ENCODE results near the gene MYLK.

The MYLK gene

DNA sequence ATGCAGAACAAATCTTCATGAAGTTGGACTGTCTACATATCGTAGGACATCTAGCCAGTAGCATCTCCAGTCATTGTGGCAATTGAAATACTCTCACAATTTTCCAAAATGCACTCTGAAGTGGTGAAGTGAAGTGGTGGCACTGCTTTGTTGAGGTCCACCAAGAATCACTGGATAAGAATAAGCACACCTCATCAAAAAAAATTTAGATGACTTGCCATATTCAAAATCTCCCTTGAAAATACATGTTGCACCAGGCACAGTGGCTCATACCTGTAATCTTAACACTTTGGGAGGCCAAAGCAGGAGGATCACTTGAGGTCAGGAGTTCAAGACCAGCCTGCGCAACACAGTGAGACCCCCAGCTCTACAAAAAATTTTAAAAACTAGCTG lies 312.2 kb downstream of the MYLK start:
- H3K4me2 ChIP-seq: no peak overlapping the region
- no peaks in the 10 kb centered on the region for H3K27me3 ChIP-seq (ENCODE audit: insufficient read depth, low read depth)
- TF ChIP-seq, protein P1, sequence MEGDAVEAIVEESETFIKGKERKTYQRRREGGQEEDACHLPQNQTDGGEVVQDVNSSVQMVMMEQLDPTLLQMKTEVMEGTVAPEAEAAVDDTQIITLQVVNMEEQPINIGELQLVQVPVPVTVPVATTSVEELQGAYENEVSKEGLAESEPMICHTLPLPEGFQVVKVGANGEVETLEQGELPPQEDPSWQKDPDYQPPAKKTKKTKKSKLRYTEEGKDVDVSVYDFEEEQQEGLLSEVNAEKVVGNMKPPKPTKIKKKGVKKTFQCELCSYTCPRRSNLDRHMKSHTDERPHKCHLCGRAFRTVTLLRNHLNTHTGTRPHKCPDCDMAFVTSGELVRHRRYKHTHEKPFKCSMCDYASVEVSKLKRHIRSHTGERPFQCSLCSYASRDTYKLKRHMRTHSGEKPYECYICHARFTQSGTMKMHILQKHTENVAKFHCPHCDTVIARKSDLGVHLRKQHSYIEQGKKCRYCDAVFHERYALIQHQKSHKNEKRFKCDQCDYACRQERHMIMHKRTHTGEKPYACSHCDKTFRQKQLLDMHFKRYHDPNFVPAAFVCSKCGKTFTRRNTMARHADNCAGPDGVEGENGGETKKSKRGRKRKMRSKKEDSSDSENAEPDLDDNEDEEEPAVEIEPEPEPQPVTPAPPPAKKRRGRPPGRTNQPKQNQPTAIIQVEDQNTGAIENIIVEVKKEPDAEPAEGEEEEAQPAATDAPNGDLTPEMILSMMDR (conservative IDR thresholded peaks at IDR 0.05; ENCODE audit: low read depth, low read length): no peak
- H3K79me2 ChIP-seq (ENCODE audit: insufficient read depth, low read depth): no peaks in the 10 kb centered on the region
- no peak overlapping the region for H3K4me3 ChIP-seq (IDR thresholded peaks at IDR 0.05; ENCODE audit: insufficient read depth, low read depth, low read length)
- H2AFZ ChIP-seq (ENCODE audit: low read depth): no peak overlapping the region
- H3K4me1 ChIP-seq (ENCODE audit: low read depth, poor library complexity, severe bottlenecking): no peaks in the 10 kb centered on the region
- no peak overlapping the region for H3K27ac ChIP-seq
- no peaks in the 10 kb centered on the region for H4K20me1 ChIP-seq (ENCODE audit: insufficient read depth)
- H3K9ac ChIP-seq: no peak overlapping the region
- H3K36me3 ChIP-seq (ENCODE audit: insufficient read depth): no peaks in the 10 kb centered on the region

DNA sequence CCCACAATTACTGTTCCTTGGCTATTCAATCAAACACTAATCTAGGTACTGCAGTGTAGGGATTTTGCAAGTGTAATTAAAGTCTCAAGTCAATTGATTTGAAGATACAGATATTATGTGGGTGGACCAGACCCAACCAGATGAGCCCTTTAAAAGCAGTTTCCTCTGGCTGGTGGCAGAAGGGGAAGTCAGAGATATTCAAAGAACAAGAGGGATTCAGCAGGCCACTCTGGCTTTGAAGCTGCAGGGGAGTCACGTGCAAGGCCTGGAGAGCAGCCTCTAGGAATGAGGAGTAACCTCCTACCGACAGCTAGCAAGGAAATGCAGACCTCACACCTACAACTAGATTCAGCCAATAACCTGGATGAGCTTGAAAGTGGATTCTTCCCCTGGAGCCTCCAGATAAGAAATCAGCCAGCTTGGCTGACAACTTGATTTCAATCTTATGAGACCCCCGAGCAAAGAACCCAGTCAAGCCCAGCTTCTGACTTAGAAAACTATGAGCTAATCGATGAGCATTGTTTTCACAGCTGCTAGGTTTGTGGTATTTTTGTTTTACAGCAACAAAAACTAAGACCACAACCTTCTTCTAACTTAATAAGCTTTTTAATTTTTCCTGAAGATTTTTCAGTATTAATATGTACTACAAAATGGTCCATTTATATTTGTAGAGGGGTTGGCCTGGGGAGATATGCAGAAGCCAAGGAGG lies 312.7 kb downstream of the MYLK start:
- no peaks in the 10 kb centered on the region for H4K20me1 ChIP-seq (ENCODE audit: insufficient read depth)
- TF ChIP-seq, protein P1 (conservative IDR thresholded peaks at IDR 0.05; ENCODE audit: low read depth, low read length): no peak
- H3K4me1 ChIP-seq (ENCODE audit: low read depth, poor library complexity, severe bottlenecking): no peaks in the 10 kb centered on the region
- H3K27me3 ChIP-seq (ENCODE audit: insufficient read depth, low read depth): no peaks in the 10 kb centered on the region
- no peak overlapping the region for H3K27ac ChIP-seq
- H3K4me2 ChIP-seq: no peak overlapping the region
- H3K9ac ChIP-seq: no peak overlapping the region
- H3K79me2 ChIP-seq (ENCODE audit: insufficient read depth, low read depth): no peaks in the 10 kb centered on the region
- no peaks in the 10 kb centered on the region for H3K36me3 ChIP-seq (ENCODE audit: insufficient read depth)
- H2AFZ ChIP-seq (ENCODE audit: low read depth): no peak overlapping the region
- no peak overlapping the region for H3K4me3 ChIP-seq (IDR thresholded peaks at IDR 0.05; ENCODE audit: insufficient read depth, low read depth, low read length)

DNA sequence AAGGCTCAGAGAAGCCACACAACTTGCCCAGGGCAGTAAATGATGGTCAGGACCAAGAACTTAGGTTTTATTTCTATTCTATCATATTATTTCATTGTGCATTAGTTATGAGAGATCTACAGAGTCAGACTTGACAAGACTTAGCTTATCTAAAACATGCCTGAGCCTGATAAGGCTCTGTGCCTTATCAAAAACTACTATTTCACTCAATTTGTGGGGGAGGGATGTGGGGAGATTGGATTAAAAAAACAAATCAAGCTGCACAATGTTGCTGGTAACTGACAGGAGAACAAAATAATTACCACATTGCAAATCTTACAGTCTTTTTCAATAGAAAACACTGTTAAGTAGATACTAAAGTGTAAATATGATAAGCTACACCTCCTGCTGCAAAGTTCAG lies 315.3 kb downstream of the MYLK start:
- Histone ChIP-seq H3K27me3 (ENCODE audit: insufficient read depth, low read depth) (no peaks in the 10 kb centered on the region), H3K9ac (no peak overlapping the region), H3K79me2 (ENCODE audit: insufficient read depth, low read depth) (no peaks in the 10 kb centered on the region), H3K27ac (no peak overlapping the region), H3K4me3 (IDR thresholded peaks at IDR 0.05; ENCODE audit: insufficient read depth, low read depth, low read length) (no peak overlapping the region), H3K36me3 (ENCODE audit: insufficient read depth) (no peaks in the 10 kb centered on the region), H4K20me1 (ENCODE audit: insufficient read depth) (no peaks in the 10 kb centered on the region), H3K4me2 (no peak overlapping the region), H3K4me1 (ENCODE audit: low read depth, poor library complexity, severe bottlenecking) (no peaks in the 10 kb centered on the region), H2AFZ (ENCODE audit: low read depth) (no peak overlapping the region)
- TF ChIP-seq, protein P1 (conservative IDR thresholded peaks at IDR 0.05; ENCODE audit: low read depth, low read length): no peak

DNA sequence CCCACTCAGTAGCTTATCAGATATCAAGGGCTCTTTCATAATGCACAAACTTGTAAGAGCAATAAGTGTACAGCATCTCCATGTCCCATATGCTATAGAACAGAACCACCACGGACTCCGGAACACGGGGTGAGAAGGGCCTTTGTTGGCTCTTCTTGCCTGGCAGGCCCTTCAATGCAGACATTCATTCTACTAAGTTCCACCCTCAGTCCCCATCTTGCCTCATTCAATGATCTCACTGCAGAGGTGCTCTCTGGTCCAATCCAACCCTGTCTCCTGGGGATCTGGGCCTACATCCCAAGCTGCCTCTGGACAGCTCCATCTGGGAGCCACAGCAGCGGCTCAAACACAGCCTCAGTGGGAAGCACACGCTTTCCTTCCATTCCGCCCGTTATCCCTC lies 316.1 kb downstream of the MYLK start:
- no peaks in the 10 kb centered on the region for H3K27me3 ChIP-seq (ENCODE audit: insufficient read depth, low read depth)
- H4K20me1 ChIP-seq (ENCODE audit: insufficient read depth): no peaks in the 10 kb centered on the region
- no peaks in the 10 kb centered on the region for H3K36me3 ChIP-seq (ENCODE audit: insufficient read depth)
- no peak overlapping the region for H3K4me3 ChIP-seq (IDR thresholded peaks at IDR 0.05; ENCODE audit: insufficient read depth, low read depth, low read length)
- no peaks in the 10 kb centered on the region for H3K79me2 ChIP-seq (ENCODE audit: insufficient read depth, low read depth)
- H3K27ac ChIP-seq: no peak overlapping the region
- TF ChIP-seq, protein P1 (conservative IDR thresholded peaks at IDR 0.05; ENCODE audit: low read depth, low read length): no peak
- no peak overlapping the region for H3K4me2 ChIP-seq
- H3K9ac ChIP-seq: no peak overlapping the region
- no peak overlapping the region for H2AFZ ChIP-seq (ENCODE audit: low read depth)
- H3K4me1 ChIP-seq (ENCODE audit: low read depth, poor library complexity, severe bottlenecking): no peaks in the 10 kb centered on the region
